HG02884 (cell line): Measurements from ENCODE around the gene GSTK1.

Experiments used
- ATAC-seq: cut with Tn5 transposase; IDR thresholded peaks from one replicate; pipeline ENCODE4 v1.9.1; 2021; ENCODE audit warnings: mild to moderate bottlenecking, moderate library complexity; ENCODE audit not compliant: unreplicated experiment

The GSTK1 gene

GRCh38 chr7:143295870-143296269 lies 32.6 kb downstream of the GSTK1 start:
- no peak for ATAC-seq

- no peak for ATAC-seq
Observed at GRCh38 chr7:143296686-143297085, 33.4 kb downstream of the GSTK1 start.

- no peak for ATAC-seq
Observed at GRCh38 chr7:143299346-143299745, 36.1 kb downstream of the GSTK1 start.

DNA sequence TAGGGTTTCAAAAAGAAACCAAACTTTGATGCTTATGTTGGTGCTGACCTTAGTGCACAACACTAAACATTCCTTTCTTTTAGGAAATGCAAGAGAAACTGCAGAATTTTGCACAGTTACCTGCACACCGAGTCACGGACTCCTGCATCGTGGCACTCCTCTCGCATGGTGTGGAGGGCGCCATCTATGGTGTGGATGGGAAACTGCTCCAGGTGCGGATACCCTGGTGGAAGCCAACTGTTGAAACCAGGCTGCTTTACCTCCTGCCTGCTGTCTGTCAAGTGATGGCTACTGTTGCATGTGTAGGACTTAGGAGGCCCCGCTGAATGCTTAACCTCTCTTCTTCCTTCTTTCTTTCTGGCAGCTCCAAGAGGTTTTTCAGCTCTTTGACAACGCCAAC lies 36.6 kb downstream of the GSTK1 start:
- no peak for ATAC-seq

DNA sequence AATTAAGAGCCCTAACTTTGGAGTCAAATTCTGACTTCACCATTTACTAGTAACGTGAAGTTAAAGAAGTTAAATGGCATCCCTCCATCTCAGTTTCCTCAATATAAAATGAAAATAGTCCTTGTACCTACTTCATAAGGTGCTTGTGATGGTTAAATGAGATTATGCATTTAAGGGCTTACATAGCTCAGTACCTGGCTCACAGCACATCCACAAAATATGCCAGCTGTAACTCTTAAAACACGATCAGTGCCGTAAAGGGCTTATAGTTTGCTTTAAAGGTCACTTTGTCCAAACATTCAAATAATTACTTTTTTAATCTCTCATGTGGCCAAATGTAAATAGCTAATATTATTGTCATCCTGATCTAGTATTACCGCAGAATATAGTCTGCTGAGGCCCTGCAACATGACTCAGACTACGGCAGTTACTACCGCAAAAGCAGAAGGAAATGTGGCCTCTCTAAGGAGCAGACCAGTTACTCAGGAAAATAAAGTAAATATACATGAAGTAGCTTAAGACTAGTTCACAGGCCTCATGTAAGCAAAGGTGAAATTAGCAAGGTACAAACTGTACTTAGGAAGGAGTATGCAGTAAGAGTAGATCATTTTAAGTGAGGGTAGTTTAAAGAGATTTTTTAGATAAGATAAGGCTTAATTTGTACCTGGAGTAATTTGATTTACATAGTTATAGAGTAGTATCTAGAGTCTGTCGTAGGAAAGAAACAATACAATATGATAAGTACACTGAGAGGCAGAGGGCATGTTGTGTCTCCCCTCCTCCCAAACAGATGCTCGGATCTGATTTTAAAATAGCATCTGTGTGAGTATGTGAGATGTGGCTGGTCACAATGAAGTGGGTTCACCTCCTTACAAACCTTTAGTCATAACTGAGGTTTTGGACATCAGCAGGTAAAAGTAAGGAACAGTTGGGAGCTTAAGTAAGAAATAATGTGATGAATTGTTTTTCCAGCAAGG lies 38.0 kb downstream of the GSTK1 start:
- ATAC-seq, result no peak

- ATAC-seq, result no peak
Observed at GRCh38 chr7:143303733-143304132, 40.5 kb downstream of the GSTK1 start.

- no peak for ATAC-seq
Observed at GRCh38 chr7:143304938-143305337, 41.7 kb downstream of the GSTK1 start.

GRCh38 chr7:143305423-143306070 lies 42.3 kb downstream of the GSTK1 start:
- no peak for ATAC-seq

- no peak for ATAC-seq
Observed at GRCh38 chr7:143308632-143309031, 45.4 kb downstream of the GSTK1 start.

DNA sequence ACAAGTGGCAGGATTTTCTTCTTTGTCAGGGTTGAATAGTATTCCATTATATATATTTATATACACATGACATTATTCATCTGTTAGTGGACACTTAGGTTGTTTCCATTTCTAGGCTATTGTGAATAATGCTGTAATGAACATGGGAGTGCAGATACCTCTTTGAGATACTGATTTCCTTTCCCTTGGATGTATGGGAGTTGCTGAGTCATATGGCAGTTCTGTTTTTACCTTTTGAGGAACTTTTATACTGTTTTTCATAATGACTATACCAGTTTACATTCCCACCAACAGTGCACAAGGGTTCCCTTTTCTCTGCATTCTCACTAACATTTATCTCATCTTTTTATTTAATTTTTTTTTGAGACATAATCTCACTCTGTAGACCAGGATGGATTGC lies 50.9 kb downstream of the GSTK1 start:
- peak; percentile 47 for ATAC-seq

DNA sequence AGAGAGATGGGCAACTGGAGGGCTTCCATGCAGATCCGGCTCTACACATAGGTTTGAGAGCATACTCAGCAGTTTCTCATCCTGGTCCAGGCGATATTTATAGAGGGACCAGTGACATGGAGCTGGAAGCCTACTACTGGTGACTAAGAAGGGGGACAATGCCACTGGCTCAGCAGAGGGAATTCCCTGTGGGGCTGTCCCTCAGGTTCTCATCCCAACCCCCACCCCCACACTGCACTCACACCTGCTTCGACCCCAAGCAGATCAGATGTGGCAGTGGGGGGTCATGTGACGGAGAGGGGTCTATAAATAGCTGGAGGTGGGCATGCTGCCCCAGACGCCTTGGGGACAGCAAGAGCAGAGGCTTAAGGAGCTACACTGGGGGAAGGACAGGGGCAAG lies 52.5 kb downstream of the GSTK1 start, which contains the start of gene CLCN1:
TSS of gene CLCN1 (plus strand) at position 336 of the 400 bp plus-strand sequence. CDS start 102 bp downstream, outside the sequence.
- no peak for ATAC-seq

DNA sequence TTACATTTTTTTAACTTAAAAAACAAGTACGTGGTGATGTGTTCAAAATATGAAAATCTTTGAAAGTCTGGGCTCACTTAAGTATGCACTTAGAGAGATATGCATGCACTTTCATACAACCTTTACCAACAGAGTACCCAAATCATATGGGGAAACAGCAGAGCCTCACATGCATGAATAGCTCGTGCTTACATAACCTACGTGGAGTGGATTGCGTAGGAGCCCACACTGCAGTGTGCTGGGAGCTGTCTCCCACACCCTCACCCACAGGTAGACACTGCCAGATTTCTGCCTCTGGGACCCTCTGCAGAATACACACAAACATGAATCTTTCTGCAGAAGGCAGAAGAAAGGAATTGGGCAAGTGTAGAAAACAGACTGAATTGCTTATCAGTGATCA lies 53.3 kb downstream of the GSTK1 start:
- ATAC-seq, result no peak

DNA sequence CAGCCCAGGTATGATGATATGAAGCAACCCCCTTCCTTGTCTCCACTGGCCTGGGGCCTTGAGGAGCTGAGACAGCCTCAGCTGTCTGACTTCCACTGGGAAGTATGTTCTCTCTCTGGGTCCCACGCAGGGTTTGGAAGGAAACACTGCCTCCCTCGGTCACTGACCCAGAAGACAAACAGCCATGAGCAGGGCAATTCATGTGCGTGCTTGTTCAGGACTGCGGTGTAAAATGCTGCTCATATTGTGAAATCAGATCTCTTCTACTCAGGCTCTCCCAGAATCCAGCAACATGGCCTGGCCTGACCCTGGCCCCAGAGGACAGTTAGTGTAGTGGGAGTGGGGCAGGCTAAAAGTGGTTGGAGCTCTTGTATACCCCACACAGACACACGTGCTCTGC lies 55.4 kb downstream of the GSTK1 start:
- no peak for ATAC-seq
